CD4-positive, CD25-positive, alpha-beta regulatory T cell (primary cell): Measurements from ENCODE around the gene RBP5. TPM values are rescaled to one million over a fixed set of nuclear protein-coding genes. Genes with fewer than 3 reads are reported as not detected.

Experiments
- ATAC-seq, 2 donors: fragments of 150-1000 bp; cut with Tn5 transposase; one replicate each; pipeline ENCODE4 v1.10.0; 2021; ENCODE audit warnings: low read depth in 2 of 2, moderate number of reproducible peaks in 2 of 2, moderate library complexity in 1 of 2
- DNase-seq, 3 donors: peaks; one replicate each; pipeline versions ENCODE4 v3.0.0 to v3.0.0-alpha.2; 2012 to 2022; ENCODE audit warnings: mixed read lengths in 1 of 3
- H3K27ac ChIP-seq: one replicate; pipeline ENCODE4 v1.7.0; 2013; ENCODE audit warnings: mild to moderate bottlenecking, low read length; ENCODE audit not compliant: insufficient read depth, poor library complexity, severe bottlenecking
- H3K27me3 ChIP-seq: one replicate; pipeline ENCODE4 v1.7.0; 2013; ENCODE audit warnings: low read length; ENCODE audit not compliant: control insufficient read depth, insufficient read depth
- H3K36me3 ChIP-seq: one replicate; pipeline ENCODE4 v1.7.0; 2013; ENCODE audit warnings: mild to moderate bottlenecking, low read length, moderate library complexity; ENCODE audit not compliant: control insufficient read depth, insufficient read depth
- H3K4me1 ChIP-seq: 2 replicates; pipeline ENCODE4 v1.7.0; 2013; ENCODE audit warnings: mild to moderate bottlenecking, low read length; ENCODE audit not compliant: insufficient read depth, control insufficient read depth, poor library complexity, severe bottlenecking
- H3K4me3 ChIP-seq: one replicate; pipeline ENCODE4 v1.7.0; 2013; ENCODE audit warnings: low read depth, mild to moderate bottlenecking, low read length, moderate library complexity
- H3K9me3 ChIP-seq, 2 experiments: 1 replicate in 1 of 2; 2 replicates in 1 of 2; pipeline ENCODE4 v1.7.0; 2013; ENCODE audit warnings: low read length in 2 of 2, mild to moderate bottlenecking in 1 of 2, moderate library complexity in 1 of 2; ENCODE audit not compliant: control insufficient read depth in 2 of 2
- H3K27ac Mint-ChIP-seq, 3 donors: one replicate each; pipeline ENCODE4 v1.8.0; 2020 to 2022; ENCODE audit warnings: mild to moderate bottlenecking in 3 of 3, mixed read lengths in 3 of 3, moderate library complexity in 2 of 3
- H3K27me3 Mint-ChIP-seq: one replicate; pipeline ENCODE4 v1.8.0; 2022; ENCODE audit warnings: mild to moderate bottlenecking, mixed read lengths
- H3K36me3 Mint-ChIP-seq: one replicate; pipeline ENCODE4 v1.8.0; 2020; ENCODE audit warnings: mixed read lengths
- H3K4me1 Mint-ChIP-seq, 4 donors: one replicate each; pipeline ENCODE4 v1.8.0; 2020 to 2022; ENCODE audit warnings: mixed read lengths in 4 of 4, mild to moderate bottlenecking in 1 of 4
- H3K4me3 Mint-ChIP-seq, 4 donors: one replicate each; pipeline ENCODE4 v1.8.0; 2020 to 2022; ENCODE audit warnings: mild to moderate bottlenecking in 4 of 4, mixed read lengths in 4 of 4, moderate library complexity in 3 of 4
- H3K9me3 Mint-ChIP-seq, 7 donors: one replicate each; pipeline ENCODE4 v1.8.0; 2020 to 2022; ENCODE audit warnings: mixed read lengths in 7 of 7, mild to moderate bottlenecking in 3 of 7, moderate library complexity in 2 of 7
- polyA plus RNA-seq, 4 donors: library from polyadenylated mRNA; unstranded; fragments of 300-500 nt; fragmentation: Illumina TruSeq; gene quantifications; one replicate each; pipeline ENCODE4 v1.2.3, GENCODE V29; 2021
- total RNA-seq: library from RNA; stranded (reverse); gene quantifications from one replicate; pipeline ENCODE4 v1.2.3, GENCODE V29; 2022

Gene RBP5
- total and polyA plus RNA-seq, 5 donors from 2014 or later = not detected

GRCh38 chr12:7073946-7074345 lies 54.7 kb downstream of the RBP5 start:
- H3K4me1 Mint-ChIP-seq = peaks cover 0 to 2% (median 0%) of the 10 kb centered on the region in 4 donors
- H3K9me3 Mint-ChIP-seq = no peaks in the 10 kb centered on the region
- peaks cover 7% of the 10 kb centered on the region for H3K27me3 ChIP-seq

More at GRCh38 chr12:7073946-7074345, 54.7 kb downstream of the RBP5 start:
- Mint-ChIP-seq H3K27ac (no peak overlapping the region), H3K4me3 (no peak overlapping the region), H3K36me3 (no peaks in the 10 kb centered on the region), H3K27me3 (peaks cover 31% of the 10 kb centered on the region)
- DNase-seq (no peak), ATAC-seq (no peak)
- Histone ChIP-seq H3K27ac (no peak overlapping the region), H3K36me3 (no peaks in the 10 kb centered on the region), H3K9me3 (no peaks in the 10 kb centered on the region), H3K4me3 (no peak overlapping the region), H3K4me1 (no peaks in the 10 kb centered on the region)

Other genes starting within 250 kb of the RBP5 start
- 6.6 TPM for gene LRRC23, start 224.1 kb downstream of the RBP5 start, total RNA-seq
- gene LRRC23, start 224.1 kb downstream of the RBP5 start, polyA plus RNA-seq = 1 to 10 TPM; 2.2 to 5.1 (median 4.5) TPM
- 88.2 TPM for gene ENO2, start 214.3 kb downstream of the RBP5 start, total RNA-seq
- 10 to 100 TPM; 18.1 to 24.8 (median 22.7) TPM for gene ENO2, start 214.3 kb downstream of the RBP5 start, polyA plus RNA-seq
- 27.5 TPM for gene ATN1, start 200.9 kb downstream of the RBP5 start, total RNA-seq
- gene ATN1, start 200.9 kb downstream of the RBP5 start, polyA plus RNA-seq = under 1 TPM; 0.17 to 0.82 (median 0.53) TPM
- gene RNU7-1, start 185.1 kb downstream of the RBP5 start, total RNA-seq = not detected
- gene RNU7-1, start 185.1 kb downstream of the RBP5 start, polyA plus RNA-seq = not detected
- 186 TPM for gene C12orf57, start 184.9 kb downstream of the RBP5 start, total RNA-seq
- 100 to 1,000 TPM; 310 to 410 (median 340) TPM for gene C12orf57, start 184.9 kb downstream of the RBP5 start, polyA plus RNA-seq
- gene PTPN6, start 177.5 kb downstream of the RBP5 start, total RNA-seq = 174 TPM
- 100 to 1,000 TPM; 261 to 321 (median 291) TPM for gene PTPN6, start 177.5 kb downstream of the RBP5 start, polyA plus RNA-seq
- gene PHB2, start 158.2 kb downstream of the RBP5 start, total RNA-seq = 134 TPM
- gene PHB2, start 158.2 kb downstream of the RBP5 start, polyA plus RNA-seq = 100 to 1,000 TPM; 118 to 134 (median 125) TPM
- 44.1 TPM for gene EMG1, start 158.0 kb downstream of the RBP5 start, total RNA-seq
- 10 to 100 TPM; 71.8 to 89.4 (median 79.4) TPM for gene EMG1, start 158.0 kb downstream of the RBP5 start, polyA plus RNA-seq
- 28.3 TPM for gene LPCAT3, start 110.4 kb downstream of the RBP5 start, total RNA-seq
- 10 to 100 TPM; 25.0 to 32.8 (median 30.9) TPM for gene LPCAT3, start 110.4 kb downstream of the RBP5 start, polyA plus RNA-seq
- gene C1S, start 68.2 kb downstream of the RBP5 start, total RNA-seq = 5.7 TPM
- gene C1S, start 68.2 kb downstream of the RBP5 start, polyA plus RNA-seq = not detected
- gene C1R, start 36.4 kb downstream of the RBP5 start, total RNA-seq = 4.6 TPM
- 1 to 10 TPM; 1.4 to 3.2 (median 2.1) TPM for gene C1R, start 36.4 kb downstream of the RBP5 start, polyA plus RNA-seq
- gene C1RL, start 19.7 kb downstream of the RBP5 start, total RNA-seq = 21.0 TPM
- 10 to 100 TPM in 1 of 4 donors, 1 to 10 TPM in 3; 6.0 to 10.8 (median 7.8) TPM for gene C1RL, start 19.7 kb downstream of the RBP5 start, polyA plus RNA-seq
- gene CLSTN3, start 1.5 kb upstream of the RBP5 start, total RNA-seq = 64.9 TPM
- gene CLSTN3, start 1.5 kb upstream of the RBP5 start, polyA plus RNA-seq = 1 to 10 TPM; 2.2 to 4.1 (median 3.6) TPM
- 17.6 TPM for gene PEX5, start 60.8 kb upstream of the RBP5 start, total RNA-seq
- gene PEX5, start 60.8 kb upstream of the RBP5 start, polyA plus RNA-seq = 10 to 100 TPM; 10.3 to 16.2 (median 12.8) TPM
- not detected for gene ACSM4, start 175.2 kb upstream of the RBP5 start, total RNA-seq
- gene ACSM4, start 175.2 kb upstream of the RBP5 start, polyA plus RNA-seq = not detected